ENCODE data around the gene CLCN3.

DNA sequence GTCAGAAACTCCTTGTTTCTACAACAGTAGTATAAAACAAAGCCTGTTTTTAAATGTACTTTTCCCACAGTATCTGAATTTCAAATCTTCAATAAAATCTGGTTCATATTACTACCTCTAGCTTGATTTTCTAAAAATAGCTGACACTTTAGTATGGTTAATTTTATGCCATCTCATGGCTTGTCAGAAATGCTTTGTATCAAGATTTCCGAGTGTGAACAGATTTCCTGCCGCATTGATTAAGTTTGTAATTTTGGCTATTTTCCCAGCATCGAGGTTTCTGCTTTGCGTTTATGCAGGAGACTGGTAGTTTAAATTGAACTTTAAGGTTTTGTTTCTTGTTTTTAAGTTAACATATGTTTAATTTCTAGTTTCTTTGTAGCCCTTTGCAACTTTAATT, 44.2 kb downstream of the CLCN3 start:
- TF ChIP-seq, protein P1, sequence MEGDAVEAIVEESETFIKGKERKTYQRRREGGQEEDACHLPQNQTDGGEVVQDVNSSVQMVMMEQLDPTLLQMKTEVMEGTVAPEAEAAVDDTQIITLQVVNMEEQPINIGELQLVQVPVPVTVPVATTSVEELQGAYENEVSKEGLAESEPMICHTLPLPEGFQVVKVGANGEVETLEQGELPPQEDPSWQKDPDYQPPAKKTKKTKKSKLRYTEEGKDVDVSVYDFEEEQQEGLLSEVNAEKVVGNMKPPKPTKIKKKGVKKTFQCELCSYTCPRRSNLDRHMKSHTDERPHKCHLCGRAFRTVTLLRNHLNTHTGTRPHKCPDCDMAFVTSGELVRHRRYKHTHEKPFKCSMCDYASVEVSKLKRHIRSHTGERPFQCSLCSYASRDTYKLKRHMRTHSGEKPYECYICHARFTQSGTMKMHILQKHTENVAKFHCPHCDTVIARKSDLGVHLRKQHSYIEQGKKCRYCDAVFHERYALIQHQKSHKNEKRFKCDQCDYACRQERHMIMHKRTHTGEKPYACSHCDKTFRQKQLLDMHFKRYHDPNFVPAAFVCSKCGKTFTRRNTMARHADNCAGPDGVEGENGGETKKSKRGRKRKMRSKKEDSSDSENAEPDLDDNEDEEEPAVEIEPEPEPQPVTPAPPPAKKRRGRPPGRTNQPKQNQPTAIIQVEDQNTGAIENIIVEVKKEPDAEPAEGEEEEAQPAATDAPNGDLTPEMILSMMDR (IDR thresholded peaks at IDR 0.05) = no peak
- TF ChIP-seq POLR2A (IDR thresholded peaks at IDR 0.05) (no peak), EP300 (IDR thresholded peaks at IDR 0.05) (no peak)
